WTC11 (cell line): ENCODE data around the gene TSEN54.

Experiments used
- TF ChIP-seq, protein P1 (sequence below): fragments of 200-600 bp; IDR thresholded peaks from 2 replicates; pipeline ENCODE4 v1.8.0; 2022; ENCODE audit warnings: antibody characterized with exemption
- TF ChIP-seq, protein P2 (sequence below): sonication (generic); formaldehyde crosslinking; IDR thresholded peaks from 2 replicates; pipeline ENCODE4 v1.8.1; 2022; ENCODE audit warnings: mild to moderate bottlenecking, moderate library complexity, missing genetic modification reagents

DNA sequence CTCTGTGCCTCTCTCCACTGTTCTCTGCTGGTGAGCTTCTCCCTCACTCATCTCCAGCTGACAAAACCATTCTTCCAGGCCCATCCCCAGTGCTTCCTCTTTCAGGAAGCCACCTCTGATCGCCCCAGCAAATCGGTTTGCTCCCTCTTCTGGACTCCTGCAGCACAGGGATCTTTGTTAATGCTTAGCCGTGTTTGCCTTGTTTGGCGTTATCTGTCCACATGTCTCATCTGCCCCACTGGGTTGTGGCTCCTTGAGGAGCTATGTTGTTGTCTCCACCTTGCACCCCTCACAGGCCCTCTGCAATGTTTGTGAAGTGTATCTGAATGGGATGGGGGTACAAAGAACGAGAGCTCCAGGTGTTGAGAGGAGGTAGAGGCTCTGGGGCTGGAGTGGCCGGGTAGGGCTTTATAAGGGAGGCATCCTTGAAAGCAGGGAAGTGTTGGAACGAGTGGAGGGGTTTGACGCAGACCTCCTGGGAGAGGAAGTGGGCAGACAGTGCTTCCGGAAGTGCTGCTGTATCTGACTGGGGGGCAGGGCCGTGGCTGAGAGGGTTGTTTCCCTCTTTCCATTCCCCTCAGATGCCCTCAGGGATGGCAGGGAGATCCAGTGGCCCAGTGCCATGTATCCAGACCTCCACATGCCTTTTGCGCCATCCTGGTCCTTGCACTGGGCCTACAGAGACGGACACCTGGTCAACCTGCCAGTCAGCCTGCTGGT lies 28.8 kb upstream of the TSEN54 start:
- TF ChIP-seq, protein P1, sequence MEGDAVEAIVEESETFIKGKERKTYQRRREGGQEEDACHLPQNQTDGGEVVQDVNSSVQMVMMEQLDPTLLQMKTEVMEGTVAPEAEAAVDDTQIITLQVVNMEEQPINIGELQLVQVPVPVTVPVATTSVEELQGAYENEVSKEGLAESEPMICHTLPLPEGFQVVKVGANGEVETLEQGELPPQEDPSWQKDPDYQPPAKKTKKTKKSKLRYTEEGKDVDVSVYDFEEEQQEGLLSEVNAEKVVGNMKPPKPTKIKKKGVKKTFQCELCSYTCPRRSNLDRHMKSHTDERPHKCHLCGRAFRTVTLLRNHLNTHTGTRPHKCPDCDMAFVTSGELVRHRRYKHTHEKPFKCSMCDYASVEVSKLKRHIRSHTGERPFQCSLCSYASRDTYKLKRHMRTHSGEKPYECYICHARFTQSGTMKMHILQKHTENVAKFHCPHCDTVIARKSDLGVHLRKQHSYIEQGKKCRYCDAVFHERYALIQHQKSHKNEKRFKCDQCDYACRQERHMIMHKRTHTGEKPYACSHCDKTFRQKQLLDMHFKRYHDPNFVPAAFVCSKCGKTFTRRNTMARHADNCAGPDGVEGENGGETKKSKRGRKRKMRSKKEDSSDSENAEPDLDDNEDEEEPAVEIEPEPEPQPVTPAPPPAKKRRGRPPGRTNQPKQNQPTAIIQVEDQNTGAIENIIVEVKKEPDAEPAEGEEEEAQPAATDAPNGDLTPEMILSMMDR: no peak
- TF ChIP-seq, protein P2, sequence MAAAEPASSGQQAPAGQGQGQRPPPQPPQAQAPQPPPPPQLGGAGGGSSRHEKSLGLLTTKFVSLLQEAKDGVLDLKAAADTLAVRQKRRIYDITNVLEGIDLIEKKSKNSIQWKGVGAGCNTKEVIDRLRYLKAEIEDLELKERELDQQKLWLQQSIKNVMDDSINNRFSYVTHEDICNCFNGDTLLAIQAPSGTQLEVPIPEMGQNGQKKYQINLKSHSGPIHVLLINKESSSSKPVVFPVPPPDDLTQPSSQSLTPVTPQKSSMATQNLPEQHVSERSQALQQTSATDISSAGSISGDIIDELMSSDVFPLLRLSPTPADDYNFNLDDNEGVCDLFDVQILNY (CRISPR knock-in tag): no peak
